Measurements from ENCODE around the gene SMIM30.
A peak's percentile ranks its signal among the peaks of the same experiment; 100 is the strongest.
"Not testable (repeated sequence)": the region's sequence is repeated elsewhere in the genome, so short reads cannot be mapped to it uniquely, and the experiment has no call there.

The SMIM30 gene

GRCh38 chr7:113118074-113118959, at the start of gene SMIM30:
Gene SMIM30, minus strand, starts transcription at chr7:113118554. Its CDS starts 976 bp downstream, at chr7:113117578.
- peak; percentile 66 to 73 for DNase-seq (ENCODE audit: low read depth in 2 of 2)

GRCh38 chr7:113166176-113166575, 47.8 kb upstream of the SMIM30 start:
- not testable (repeated sequence) for DNase-seq (ENCODE audit: low read depth in 2 of 2)

GRCh38 chr7:113161050-113161449, 42.7 kb upstream of the SMIM30 start:
- no peak for DNase-seq (ENCODE audit: low read depth in 2 of 2)

- no peak for DNase-seq (ENCODE audit: low read depth in 2 of 2)
These were observed 41.5 kb upstream of the SMIM30 start for GRCh38 chr7:113159746-113160339.

GRCh38 chr7:113158756-113159155, 40.4 kb upstream of the SMIM30 start:
- no peak for DNase-seq (ENCODE audit: low read depth in 2 of 2)

GRCh38 chr7:113154117-113154516, 35.8 kb upstream of the SMIM30 start:
- no peak for DNase-seq (ENCODE audit: low read depth in 2 of 2)

GRCh38 chr7:113144817-113145216, 26.5 kb upstream of the SMIM30 start:
- no peak for DNase-seq (ENCODE audit: low read depth in 2 of 2)

- no peak for DNase-seq (ENCODE audit: low read depth in 2 of 2)
These were observed 25.3 kb upstream of the SMIM30 start for GRCh38 chr7:113143486-113144257.

- no peak for DNase-seq (ENCODE audit: low read depth in 2 of 2)
These were observed 24.2 kb upstream of the SMIM30 start for GRCh38 chr7:113142385-113143119.

- no peak for DNase-seq (ENCODE audit: low read depth in 2 of 2)
These were observed 23.4 kb upstream of the SMIM30 start for GRCh38 chr7:113141803-113142202.

- DNase-seq (ENCODE audit: low read depth in 2 of 2) = no peak
These were observed 22.6 kb upstream of the SMIM30 start for GRCh38 chr7:113140956-113141355.

- DNase-seq (ENCODE audit: low read depth in 2 of 2) = no peak
These were observed 18.9 kb upstream of the SMIM30 start for GRCh38 chr7:113137241-113137640.

- DNase-seq (ENCODE audit: low read depth in 2 of 2) = no peak
These were observed 15.7 kb upstream of the SMIM30 start for GRCh38 chr7:113134025-113134424.

- no peak for DNase-seq (ENCODE audit: low read depth in 2 of 2)
These were observed 13.0 kb upstream of the SMIM30 start for GRCh38 chr7:113131367-113131766.

- DNase-seq (ENCODE audit: low read depth in 2 of 2) = no peak
These were observed 9.7 kb upstream of the SMIM30 start for GRCh38 chr7:113128031-113128430.

- no peak for DNase-seq (ENCODE audit: low read depth in 2 of 2)
These were observed 7.4 kb upstream of the SMIM30 start for GRCh38 chr7:113125728-113126127.

GRCh38 chr7:113122744-113123143, 4.4 kb upstream of the SMIM30 start:
- DNase-seq (ENCODE audit: low read depth in 2 of 2) = no peak

GRCh38 chr7:113120647-113121046, 2.3 kb upstream of the SMIM30 start:
- no peak for DNase-seq (ENCODE audit: low read depth in 2 of 2)

GRCh38 chr7:113119429-113119828, 1.1 kb upstream of the SMIM30 start:
- no peak for DNase-seq (ENCODE audit: low read depth in 2 of 2)

- DNase-seq (ENCODE audit: low read depth in 2 of 2) = not testable (repeated sequence)
These were observed 980 bp downstream of the SMIM30 start for GRCh38 chr7:113117374-113117774.

GRCh38 chr7:113113912-113114311, 4.4 kb downstream of the SMIM30 start:
- no peak for DNase-seq (ENCODE audit: low read depth in 2 of 2)

GRCh38 chr7:113109718-113110117, 8.6 kb downstream of the SMIM30 start:
- no peak for DNase-seq (ENCODE audit: low read depth in 2 of 2)

Measured in stimulated activated CD4-positive, alpha-beta T cell treated with anti-CD3 and anti-CD28 coated beads, Interleukin-1b, Interleukin-23, amount 100 ng/mL, for 1 hour (primary cell).